ENCODE data around the gene TMEM175.
"Not testable (repeated sequence)": the region's sequence is repeated elsewhere in the genome, so short reads cannot be mapped to it uniquely, and the experiment has no call there.

TMEM175 gene

DNA sequence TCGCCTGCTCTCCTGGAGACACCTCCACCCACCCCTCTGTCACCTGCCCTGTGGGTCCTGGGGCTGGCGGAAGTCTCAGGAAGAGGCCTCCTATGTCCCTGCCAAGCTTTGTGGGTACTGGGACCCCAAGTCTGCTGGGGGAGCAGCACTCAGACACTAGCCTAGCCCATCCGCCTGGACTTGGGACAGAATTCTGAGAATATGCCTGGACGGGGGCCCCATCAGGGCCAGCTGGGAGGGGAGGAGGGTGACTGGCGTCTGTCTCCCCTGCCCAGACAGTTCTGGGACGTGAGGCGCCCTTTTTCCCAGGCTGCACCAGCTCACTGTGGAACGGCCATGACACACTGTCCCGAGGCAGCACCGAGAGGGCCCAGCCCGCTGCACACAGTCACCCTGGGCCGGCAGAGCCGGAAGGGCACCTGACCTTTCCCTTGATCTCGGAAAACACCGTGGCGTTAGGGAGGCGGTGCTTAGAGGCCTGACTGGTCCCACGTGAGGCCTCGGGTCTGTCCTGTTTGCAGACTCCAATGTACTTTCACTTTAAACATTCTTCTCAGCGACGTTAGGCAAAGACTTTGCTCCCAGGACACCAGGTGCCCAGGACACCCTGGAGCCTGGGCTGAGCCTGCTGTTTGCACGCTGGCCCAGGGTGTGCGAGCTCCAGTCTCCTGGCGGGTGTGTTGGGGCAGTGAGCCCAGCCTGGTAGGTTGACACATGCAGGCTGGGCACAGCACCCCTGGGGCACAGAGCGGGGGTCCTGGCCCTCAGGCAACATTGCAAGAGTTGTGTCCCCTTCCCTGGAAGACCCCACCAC is 60.2 kb downstream of the TMEM175 start:
- no peak for DNase-seq

DNA sequence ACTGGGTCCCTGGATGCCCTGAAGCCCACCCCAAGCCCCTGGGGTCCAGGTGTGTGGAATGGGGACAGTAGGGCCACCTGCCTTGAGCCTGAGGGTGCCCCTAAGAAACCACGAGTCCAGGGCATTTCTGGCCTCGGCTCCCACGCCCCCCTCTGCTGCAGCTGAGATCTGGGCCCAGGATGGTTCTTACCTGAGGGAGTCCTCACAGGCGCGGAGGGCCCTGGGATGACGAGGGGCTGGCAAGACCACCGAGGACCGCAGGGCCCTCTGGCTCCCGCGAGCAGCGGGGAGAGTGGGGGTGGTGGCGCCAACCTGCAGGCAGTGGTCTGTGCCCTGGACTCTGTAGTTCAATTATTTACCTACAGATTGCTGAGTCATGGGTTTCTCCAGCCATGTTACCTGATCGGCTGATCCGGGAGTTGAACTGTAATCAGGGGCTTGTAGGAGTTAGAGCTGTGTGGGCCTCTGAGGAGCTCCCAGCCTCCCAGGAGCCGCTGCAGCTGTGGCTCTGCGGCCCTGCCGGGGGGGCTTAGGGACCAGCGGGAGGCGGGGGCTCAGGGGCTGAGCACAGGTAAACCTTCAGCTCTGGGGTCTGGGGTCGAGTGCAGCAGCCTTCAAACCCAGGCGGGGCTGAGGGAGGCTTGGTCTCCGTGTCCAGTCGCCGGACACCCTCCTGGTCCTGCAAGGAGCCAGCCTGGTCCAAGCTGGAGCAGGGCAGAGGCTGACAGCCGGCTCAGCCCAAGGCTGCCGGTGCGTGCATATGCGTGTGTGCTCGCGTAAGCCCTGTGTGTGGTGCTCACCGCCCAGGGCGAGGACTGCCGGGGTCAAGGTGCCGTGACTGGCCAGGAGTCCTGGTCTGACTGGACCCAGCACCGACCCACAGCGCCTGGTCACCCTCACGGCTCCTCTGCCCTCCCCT is 61.1 kb downstream of the TMEM175 start, which contains the start of gene SLC26A1:
SLC26A1 (minus strand) TSS at position 294 of the 919 bp plus-strand sequence. CDS start 1,701 bp downstream, outside the sequence.
- DNase-seq = no peak

DNA sequence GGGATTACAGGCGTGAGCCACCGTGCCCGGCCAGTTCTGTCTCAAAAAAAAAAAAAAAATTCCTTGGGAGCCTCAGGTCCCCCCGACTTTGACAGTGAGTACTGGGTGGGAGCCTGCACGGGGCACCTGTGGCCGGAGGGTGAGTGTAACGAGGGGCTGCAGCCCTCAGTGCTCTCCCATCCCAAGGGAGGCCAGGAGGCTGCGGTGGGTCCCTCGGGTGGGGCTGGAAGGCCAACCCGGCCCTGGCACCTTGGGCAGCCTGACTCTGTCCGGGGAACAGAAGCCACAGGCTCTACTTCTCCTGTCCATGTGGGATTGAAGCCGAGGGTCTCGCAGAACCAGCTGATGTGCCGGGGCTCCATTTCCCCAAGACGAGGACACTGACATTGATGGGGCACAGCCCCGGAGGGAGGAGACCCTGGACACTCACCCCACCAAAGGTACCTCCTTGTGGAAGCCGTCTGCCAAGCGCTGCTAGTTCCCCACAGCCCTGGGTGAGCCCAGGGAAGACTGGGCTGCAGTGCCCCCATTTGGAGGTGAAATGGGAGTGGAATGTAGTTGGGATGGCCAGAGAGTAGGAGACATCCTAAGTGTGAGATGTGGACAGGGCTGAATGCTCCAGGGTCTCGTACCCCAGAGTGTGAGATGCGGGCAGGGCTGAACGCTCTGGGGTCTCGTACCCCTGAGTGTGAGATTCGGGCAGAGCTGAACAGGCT is 63.2 kb downstream of the TMEM175 start:
- no peak for DNase-seq

DNA sequence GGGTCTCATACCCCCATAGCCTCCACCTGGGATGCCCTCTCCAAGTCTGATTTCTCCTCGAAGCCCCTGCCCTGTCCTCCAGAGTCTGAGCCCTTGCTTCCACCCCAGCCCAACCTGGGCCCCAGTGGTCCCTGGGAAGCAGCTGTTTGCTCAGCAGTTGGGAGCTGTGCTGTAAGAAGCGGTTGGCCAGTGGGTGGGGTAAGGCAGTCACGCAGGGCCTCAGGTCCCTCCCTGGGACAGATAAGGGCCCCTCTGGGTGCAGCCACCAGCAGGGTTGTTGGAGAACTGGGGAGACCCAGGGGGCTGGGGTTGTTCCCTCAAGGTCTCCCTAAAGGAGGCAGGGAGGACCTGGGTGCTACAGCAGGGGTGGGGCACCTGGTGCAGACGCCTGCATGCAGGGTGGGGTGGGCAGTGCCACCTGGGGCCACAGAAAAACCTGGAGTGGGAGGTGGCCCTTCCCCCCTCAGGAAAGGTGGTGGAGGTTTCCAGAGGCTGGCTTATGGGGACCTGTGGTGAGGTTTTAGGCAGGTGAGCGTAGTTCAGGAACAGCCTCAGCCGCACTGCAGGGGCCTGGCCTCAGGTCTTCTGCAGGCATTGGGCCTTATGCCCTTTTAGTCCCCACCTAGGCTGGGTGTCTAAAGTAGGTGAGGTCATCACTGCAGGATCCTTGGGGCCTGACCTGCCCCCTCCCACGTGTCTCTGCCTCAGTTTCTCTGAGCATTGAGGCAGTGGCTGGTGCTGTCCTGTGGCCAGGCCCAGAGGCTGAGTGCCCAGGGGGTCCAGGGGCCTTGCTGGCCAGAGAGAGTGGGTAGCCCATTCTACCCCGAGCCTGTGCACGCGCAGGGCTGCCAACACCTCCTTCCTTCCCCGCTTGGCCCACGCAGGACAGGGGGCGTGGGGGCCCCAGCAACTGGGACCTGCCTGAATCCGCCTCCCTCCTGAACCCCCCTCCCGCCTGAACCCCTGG is 64.1 kb downstream of the TMEM175 start:
- no peak for DNase-seq

DNA sequence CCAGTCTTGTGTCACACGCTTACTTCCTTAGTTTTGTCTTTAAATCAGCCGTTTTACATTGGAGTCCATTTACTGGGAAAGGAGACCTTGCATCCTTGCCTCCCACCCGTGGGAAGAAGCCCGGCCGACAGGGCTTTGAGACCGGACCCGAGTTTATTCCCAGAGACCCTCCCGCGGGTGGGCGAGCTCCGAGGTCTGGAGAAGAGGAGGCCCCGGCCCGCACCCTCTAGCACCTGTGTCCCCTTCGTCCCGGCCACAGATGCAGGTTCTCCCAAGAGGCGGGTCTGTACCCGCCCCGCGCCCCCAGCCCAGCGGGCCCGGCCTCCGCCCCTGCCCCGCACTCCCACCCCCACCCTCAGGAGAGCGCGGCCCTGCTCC is 64.7 kb downstream of the TMEM175 start:
- DNase-seq = no peak

DNA sequence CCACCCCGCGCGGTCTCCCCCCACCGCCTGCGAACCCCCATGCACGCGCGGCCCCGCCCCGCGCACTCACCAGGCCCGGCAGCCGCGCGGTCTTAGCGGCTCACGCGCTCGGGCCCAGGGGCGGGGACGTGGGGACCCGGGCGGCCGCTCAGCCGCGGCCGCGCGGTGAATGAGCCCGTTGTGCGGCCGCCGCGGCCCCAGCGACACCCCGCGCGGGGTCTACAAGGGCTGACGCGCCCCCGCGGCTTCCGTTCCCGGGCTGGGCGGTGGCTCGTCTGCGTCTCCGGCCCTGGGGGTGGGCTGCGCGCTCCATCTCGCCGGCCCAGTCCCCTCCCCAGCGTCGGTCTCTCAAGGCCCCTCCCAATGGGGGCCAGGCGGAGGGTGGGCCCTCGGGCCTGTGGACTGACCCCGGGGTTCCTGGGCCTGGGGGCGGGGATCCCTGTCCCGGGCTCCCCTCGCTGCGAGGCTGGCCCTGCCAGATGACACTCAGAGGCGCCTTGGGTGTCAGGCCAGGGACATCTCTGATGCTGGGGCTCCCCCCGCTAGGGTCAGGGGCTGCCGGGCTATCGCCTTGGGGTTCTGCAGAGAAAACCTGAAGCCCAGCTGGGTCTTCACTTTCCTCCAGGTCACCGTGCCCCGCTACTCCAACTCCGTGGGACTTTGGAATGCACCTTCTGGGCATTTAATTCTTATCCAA is 65.3 kb downstream of the TMEM175 start:
- DNase-seq = no peak

- no peak for DNase-seq
Observed at GRCh38 chr4:998096-998691, 65.9 kb downstream of the TMEM175 start.

GRCh38 chr4:999240-999863 is 67.1 kb downstream of the TMEM175 start:
- not testable (repeated sequence) for DNase-seq

GRCh38 chr4:999882-1000425 is 67.7 kb downstream of the TMEM175 start:
- DNase-seq = no peak

GRCh38 chr4:1000686-1001260 is 68.5 kb downstream of the TMEM175 start:
- no peak for DNase-seq

- no peak for DNase-seq
Observed at GRCh38 chr4:1001561-1002130, 69.4 kb downstream of the TMEM175 start.

- DNase-seq = no peak
Observed at GRCh38 chr4:1002131-1002630, 69.9 kb downstream of the TMEM175 start.

DNA sequence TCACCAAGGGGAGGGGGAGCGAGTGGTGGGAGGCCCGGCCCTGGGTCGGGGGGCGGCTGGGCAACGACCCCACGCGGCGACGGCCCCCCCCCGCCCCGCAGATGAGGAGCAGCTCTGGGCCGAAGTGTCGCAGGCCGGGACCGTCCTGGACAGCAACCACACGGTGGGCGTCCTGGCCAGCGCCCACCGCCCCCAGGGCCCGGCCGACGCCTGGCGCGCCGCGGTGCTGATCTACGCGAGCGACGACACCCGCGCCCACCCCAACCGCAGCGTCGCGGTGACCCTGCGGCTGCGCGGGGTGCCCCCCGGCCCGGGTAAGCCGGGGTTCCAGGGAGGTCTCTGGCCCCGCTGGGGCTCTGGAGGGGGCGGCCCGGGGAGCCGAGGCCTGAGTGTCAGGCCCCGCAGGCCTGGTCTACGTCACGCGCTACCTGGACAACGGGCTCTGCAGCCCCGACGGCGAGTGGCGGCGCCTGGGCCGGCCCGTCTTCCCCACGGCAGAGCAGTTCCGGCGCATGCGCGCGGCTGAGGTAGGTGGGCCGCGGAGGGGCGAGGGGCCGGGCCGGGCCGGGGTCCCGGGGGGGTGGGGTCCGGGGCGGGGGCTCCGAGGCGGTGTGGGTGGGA is 70.5 kb downstream of the TMEM175 start:
- no peak for DNase-seq

DNA sequence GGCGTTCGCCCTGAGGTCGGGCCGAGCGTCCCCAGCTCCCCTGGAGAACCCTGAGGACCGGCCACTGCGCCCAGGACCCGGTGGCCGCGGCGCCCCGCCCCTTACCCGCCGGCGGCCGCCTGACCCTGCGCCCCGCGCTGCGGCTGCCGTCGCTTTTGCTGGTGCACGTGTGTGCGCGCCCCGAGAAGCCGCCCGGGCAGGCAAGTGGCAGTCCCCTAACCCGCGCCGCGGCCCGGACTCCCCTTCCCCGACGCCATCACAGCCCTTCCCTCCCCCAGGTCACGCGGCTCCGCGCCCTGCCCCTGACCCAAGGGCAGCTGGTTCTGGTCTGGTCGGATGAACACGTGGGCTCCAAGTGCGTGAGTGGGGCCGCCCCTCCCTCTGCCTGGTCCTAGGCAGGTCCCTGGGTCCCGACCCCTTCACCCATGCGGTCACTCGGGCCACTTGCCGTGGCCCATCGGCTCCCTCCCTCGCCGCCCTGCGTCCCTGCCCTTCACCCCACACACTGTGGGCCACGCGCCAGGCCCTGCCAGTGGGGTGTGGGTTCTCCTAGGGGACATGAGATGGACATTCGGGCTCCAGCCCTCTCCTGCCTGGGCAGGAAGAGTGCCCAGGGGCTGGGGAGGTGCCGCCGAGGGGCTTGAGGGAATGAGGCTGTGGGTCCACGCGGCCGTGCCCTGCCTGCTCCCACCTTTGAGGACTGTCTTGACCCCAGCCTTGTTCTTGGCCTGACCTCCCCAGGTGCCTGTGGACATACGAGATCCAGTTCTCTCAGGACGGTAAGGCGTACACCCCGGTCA is 71.2 kb downstream of the TMEM175 start:
- DNase-seq = no peak

DNA sequence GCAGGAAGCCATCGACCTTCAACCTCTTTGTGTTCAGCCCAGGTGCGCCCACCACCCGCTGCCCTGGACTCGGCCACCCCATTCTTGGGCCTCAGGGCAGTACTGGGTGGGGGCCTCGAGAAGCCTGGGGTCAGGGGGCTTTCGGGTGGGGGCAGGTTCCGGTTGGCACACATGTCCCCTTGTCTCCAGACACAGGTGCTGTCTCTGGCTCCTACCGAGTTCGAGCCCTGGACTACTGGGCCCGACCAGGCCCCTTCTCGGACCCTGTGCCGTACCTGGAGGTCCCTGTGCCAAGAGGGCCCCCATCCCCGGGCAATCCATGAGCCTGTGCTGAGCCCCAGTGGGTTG is 71.8 kb downstream of the TMEM175 start:
- DNase-seq = no peak

DNA sequence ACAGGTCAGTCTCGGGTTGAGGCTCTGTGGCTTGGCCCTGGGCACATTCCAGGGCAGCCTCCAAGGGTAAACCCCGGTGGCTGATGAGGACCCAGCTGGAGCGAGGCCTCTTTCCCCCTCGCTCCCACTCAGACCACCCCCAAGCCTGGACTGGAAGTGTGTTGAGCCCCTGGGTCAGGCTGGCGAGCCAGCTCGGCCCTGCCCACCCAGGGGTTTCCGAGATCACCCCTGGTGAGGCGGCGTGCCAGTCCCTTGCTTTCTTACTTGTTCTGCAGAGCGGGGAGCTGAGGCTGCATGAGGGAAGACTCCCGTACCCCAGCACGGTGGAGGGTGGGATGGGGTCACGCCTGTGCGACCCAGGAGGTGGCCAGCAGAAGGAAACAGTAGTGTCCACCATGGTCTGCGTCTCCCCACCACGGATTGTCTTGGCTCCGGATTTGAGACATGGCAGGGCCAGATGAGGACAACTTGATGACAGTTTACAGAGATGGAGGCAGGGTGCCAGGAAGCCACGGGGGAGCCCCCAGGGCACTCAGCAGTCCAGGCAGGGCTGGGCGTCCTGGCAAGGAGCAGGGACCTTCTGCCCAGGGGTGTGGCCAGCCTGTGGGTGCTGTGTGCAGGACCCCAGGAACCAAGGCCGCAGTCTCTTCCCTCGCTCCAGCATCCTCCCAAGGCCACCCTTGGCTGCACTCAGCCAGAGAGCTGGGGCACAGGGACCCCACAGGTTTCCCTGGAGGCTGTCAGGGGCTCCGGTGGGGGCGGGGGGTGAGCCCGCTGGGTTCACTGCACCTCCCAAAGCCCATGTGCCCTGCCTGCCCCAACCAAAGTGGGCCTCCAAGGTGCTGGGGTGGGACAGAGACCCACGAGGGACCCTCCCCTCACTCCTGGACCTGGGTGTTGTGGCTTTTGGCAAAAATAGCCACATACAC is 72.6 kb downstream of the TMEM175 start:
- DNase-seq = no peak

DNA sequence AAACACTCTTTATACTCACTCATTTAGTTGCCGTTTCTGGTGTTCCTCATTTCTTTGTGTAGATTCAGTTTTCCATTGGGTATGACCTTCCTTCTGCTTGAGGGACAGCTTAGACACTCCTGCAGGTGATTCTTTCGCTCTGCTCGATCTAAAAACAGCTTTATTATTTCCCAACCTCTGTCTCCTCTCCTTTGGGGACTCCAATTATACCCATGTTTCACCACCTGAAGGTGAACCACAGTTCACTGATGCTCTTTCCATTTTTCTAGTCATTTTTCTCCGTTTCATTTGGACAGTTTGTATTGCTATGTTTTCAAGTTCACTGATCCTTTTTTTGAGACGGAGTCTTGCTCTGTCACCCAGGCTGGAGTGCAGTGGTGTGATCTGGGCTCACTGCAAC is 74.6 kb downstream of the TMEM175 start:
- DNase-seq = no peak

Data from CD4-positive, alpha-beta T cell treated with Interleukin-4 for 1 hour (primary cell).